ENCODE results near the gene BICRA. TPM values are rescaled to one million over a fixed set of nuclear protein-coding genes. Genes with fewer than 3 reads are reported as not detected.

The BICRA gene
- total and polyA plus RNA-seq, 9 of the 15 experiments (the other 6 are each of a cell fraction or from before 2014, with no cell fraction given) = 0.01 to 8.8 (median 1.2) TPM

GRCh38 chr19:47713046-47714021 lies 104.4 kb downstream of the BICRA start, which contains the start of gene EHD2 (continued):
- TF ChIP-seq CBX8 (IDR thresholded peaks at IDR 0.05; ENCODE audit: borderline replicate concordance, extremely low read depth, low read depth, low read length, poor library complexity, severe bottlenecking) (no peak), ETS2 (tag; IDR thresholded peaks at IDR 0.05; ENCODE audit: borderline replicate concordance, poor library complexity, severe bottlenecking) (no peak), NR1H2 (CRISPR knock-in tag; IDR thresholded peaks at IDR 0.05) (no peak), STAT6 (CRISPR knock-in tag; IDR thresholded peaks at IDR 0.05) (no peak), RBM34 (IDR thresholded peaks at IDR 0.05; ENCODE audit: borderline replicate concordance, insufficient read depth, low read length) (0 out of 2 replicates have a peak, but pooled peaks have one; percentile 32), CEBPZ (IDR thresholded peaks at IDR 0.05; ENCODE audit: borderline replicate concordance, low read depth, low read length) (no peak), ZBTB9 (CRISPR knock-in tag; IDR thresholded peaks at IDR 0.05) (no peak), ZKSCAN8 (CRISPR knock-in tag; IDR thresholded peaks at IDR 0.05) (no peak), TFE3 (CRISPR knock-in tag; IDR thresholded peaks at IDR 0.05) (no peak), ATF2 (CRISPR knock-in tag; IDR thresholded peaks at IDR 0.05) (no peak), NFIX (CRISPR knock-in tag; IDR thresholded peaks at IDR 0.05; ENCODE audit: low read depth) (no peak), ZNF282 (CRISPR knock-in tag; IDR thresholded peaks at IDR 0.05) (no peak), GTF2A2 (tag; IDR thresholded peaks at IDR 0.05) (no peak), CBX2 (IDR thresholded peaks at IDR 0.05; ENCODE audit: insufficient read depth, low read length, poor library complexity, severe bottlenecking) (no peak)

Data from K562 (cell line).